Lower leg skin (tissue), 4 donors: Measurements from ENCODE around the gene CHAC1. TPM values are rescaled to one million over a fixed set of nuclear protein-coding genes. Genes with fewer than 3 reads are reported as not detected.

Source experiments
- DNase-seq, 2 donors: peaks; one replicate each; pipeline ENCODE4 v3.0.0-alpha.2; 2019; ENCODE audit warnings: low spot score in 2 of 2
- H3K4me3 ChIP-seq: fragments of 200-600 bp; sonication (generic); 2 replicates; pipeline ENCODE4 v1.5.1; 2017; ENCODE audit warnings: mild to moderate bottlenecking, low read depth; ENCODE audit not compliant: poor library complexity, severe bottlenecking
- CTCF ChIP-seq, 3 donors: fragments of 450-650 bp; IDR thresholded peaks; one replicate each; pipeline ENCODE4 v1.5.1; 2016; ENCODE audit warnings: antibody characterized with exemption in 3 of 3, mild to moderate bottlenecking in 3 of 3, moderate library complexity in 2 of 3
- POLR2A ChIP-seq, 2 donors: fragments of 450-650 bp; IDR thresholded peaks; one replicate each; pipeline ENCODE4 v1.6.1; 2016 to 2017; ENCODE audit warnings: antibody characterized with exemption in 2 of 2, mild to moderate bottlenecking in 1 of 2, moderate library complexity in 1 of 2
- WGBS, 2 donors: methylation state at CpG; one replicate each; pipeline ENCODE4 v1.1.5; 2018; 5-methylcytosine and 5-hydroxymethylcytosine counted together
- intact Hi-C: fragments of 100-400 bp; cut with DNase I; formaldehyde crosslinking; loops from one replicate; pipeline ENCODE4 v1.15.0; 2023; ENCODE audit warnings: low total_unique reads
- total RNA-seq, 4 donors: library from RNA; depleted of rRNA; stranded (reverse); fragments of >200 nt; gene quantifications; one replicate each; pipeline ENCODE4 v1.1.0, GENCODE V29; 2016

CHAC1 gene
- total RNA-seq, 4 donors from 2014 or later = 0.81 to 13.6 (median 4.4) TPM; not detected in 1

GRCh38 chr15:40955141-40955903, 2.1 kb downstream of the CHAC1 start:
- no peak for DNase-seq
- H3K4me3 ChIP-seq = no peak overlapping the region
- WGBS, 2 donors = 88 to 92% methylated on average over 12 to 20 of the region's 20 CpGs
- TF ChIP-seq POLR2A (IDR thresholded peaks at IDR 0.05) (no peak), CTCF (IDR thresholded peaks at IDR 0.05) (no peak)
- intact Hi-C loops = no loop called here

GRCh38 chr15:40955930-40956540, 2.8 kb downstream of the CHAC1 start:
- intact Hi-C loops = no loop called here
- no peak overlapping the region for H3K4me3 ChIP-seq
- 87 to 96% methylated on average over 3 of the region's 3 CpGs for WGBS, 2 donors
- DNase-seq = no peak
- TF ChIP-seq CTCF (IDR thresholded peaks at IDR 0.05) = no peak
- TF ChIP-seq POLR2A (IDR thresholded peaks at IDR 0.05) = no peak

- WGBS, 2 donors = 100% methylated on average over 3 of the region's 3 CpGs
- intact Hi-C loops = no loop called here
Observed at GRCh38 chr15:40956541-40956982, 3.3 kb downstream of the CHAC1 start.

GRCh38 chr15:40957041-40957555, 3.8 kb downstream of the CHAC1 start:
- intact Hi-C loops = no loop called here
- no peak for DNase-seq
- no peak overlapping the region for H3K4me3 ChIP-seq
- TF ChIP-seq POLR2A (IDR thresholded peaks at IDR 0.05) (no peak), CTCF (IDR thresholded peaks at IDR 0.05) (no peak)
- 85 to 86% methylated on average over 4 of the region's 4 CpGs for WGBS, 2 donors

More at GRCh38 chr15:40956541-40956982, 3.3 kb downstream of the CHAC1 start:
- H3K4me3 ChIP-seq = no peak overlapping the region
- TF ChIP-seq CTCF (IDR thresholded peaks at IDR 0.05) = no peak
- TF ChIP-seq POLR2A (IDR thresholded peaks at IDR 0.05) = no peak
- DNase-seq = no peak

- 72 to 76% methylated on average over 9 of the region's 9 CpGs for WGBS, 2 donors
- intact Hi-C loops = no loop called here
- TF ChIP-seq CTCF (IDR thresholded peaks at IDR 0.05) (no peak), POLR2A (IDR thresholded peaks at IDR 0.05) (no peak)
- no peak overlapping the region for H3K4me3 ChIP-seq
- no peak for DNase-seq
Observed at GRCh38 chr15:40957581-40958051, 4.3 kb downstream of the CHAC1 start.
